HG03103 (cell line): ENCODE data around the gene TOM1L2.

ENCODE experiments used
- ATAC-seq: cut with Tn5 transposase; IDR thresholded peaks from one replicate; pipeline ENCODE4 v1.9.1; 2021; ENCODE audit warnings: low read depth; ENCODE audit not compliant: unreplicated experiment

TOM1L2 gene

DNA sequence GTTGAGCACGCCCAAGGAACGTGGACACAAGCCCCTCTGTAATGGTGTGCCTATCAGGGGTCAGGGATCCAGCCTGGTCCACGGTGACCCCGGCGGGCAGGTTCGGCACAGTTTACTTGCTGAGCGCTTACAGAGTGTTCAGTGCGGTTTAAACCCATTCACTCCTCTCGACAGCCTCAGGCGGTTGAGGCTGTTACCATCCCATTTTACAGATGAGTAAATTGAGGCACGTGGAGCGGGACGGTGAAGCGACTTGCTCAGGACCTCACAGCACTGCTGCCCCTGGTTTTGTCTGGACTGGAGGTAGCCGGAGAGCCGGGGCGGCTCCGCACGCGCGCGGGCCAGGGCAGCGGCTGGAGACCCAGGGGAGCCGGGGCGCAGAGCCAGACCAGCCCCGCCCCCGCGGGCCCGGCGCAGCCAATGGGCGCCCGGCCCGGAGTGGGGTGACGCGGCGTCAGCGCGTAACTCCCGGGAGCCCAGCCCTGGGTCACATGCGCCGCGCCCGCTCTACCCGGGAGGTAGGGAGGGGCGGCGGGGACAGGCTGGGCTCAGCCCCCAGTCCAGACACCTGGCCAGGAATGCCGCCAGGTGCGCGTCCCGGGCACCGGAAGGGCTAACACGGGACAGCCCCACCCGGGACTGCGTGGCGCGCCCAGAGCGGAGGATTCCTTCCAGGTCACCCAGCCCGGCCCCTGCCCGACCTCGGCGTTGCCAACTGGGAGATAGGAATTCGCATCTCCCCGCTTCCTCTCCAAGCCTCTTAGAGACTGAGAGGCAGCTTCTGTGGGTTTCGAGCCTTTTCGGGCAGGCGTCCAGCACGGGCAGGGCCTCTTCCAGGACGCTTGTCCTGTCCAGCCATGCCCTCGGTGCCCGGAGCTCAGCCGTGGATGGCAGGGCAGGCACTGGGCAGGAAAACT lies 132.2 kb downstream of the TOM1L2 start:
- ATAC-seq, result peak; percentile 48

DNA sequence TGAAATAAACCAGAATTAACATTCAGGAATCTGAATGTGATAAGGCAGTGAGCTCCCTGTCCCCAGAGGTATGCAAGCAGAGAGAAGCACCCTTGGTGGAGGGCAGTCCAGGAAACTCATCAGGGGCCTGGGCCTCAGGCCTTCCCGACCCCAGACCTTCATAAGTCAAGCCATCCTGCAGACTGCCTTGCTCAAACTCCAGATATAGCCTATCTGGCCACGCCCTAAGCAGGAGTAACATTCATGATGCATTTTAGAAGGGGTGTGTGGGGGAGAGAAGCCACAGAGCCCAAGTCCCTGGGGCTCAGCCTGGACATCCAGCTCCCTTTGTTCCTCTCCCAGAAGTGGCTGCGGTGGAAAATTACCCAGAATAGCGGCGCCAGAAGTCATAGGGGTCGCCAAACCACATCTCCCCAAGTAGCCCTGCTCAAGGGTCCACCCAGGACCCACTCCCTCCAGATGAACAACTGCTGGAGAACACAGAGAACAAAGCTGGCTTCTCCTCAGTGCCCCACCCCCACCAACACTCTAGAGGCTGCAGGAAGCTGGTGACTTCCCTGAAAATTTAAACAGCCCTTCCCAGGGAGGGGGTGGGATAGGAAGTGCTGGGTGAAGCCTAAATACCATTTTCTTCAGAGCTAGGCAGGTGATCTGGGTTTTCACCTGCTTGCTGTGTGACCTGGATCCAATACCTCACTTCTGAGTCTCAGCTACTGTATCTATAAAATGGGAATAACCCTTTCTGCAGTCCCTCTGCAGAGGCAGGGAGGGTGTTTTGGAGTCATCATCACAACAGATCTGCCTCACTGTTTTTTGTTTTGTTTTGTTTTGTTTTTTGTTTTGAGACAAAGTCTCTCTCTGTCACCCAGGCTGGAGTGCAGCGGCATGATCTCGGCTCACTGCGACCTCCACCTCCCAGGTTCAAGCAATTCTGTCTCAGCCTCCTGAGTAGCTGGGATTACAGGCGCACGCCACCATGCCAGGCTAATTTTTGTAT lies 133.9 kb downstream of the TOM1L2 start:
- no peak for ATAC-seq

DNA sequence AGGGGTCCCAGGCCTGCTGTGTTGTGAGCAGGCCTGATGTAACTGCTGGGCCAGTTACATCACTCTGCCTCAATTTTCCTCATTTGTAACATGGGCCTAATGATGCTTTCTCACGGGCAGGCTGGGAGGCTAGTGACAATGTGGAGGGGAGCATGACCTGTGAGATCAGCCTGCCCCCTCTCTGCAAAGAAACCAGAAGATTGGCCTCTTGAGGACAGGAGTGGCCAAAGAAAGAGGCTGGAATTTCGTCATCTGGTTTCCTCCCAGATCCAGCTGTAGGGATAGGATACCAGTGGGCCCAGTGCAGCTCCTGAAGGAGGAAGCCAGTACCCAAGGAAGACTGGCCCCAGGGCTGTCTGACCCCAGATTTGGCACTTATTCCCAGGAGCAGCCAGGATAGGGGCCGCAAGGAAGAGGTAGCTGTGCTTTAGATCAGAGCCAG lies 134.8 kb downstream of the TOM1L2 start:
- ATAC-seq, result no peak

- peak; percentile 38 for ATAC-seq
Measured at GRCh38 chr17:17836818-17837379, 135.3 kb downstream of the TOM1L2 start, which contains the start of gene SREBF1. Gene SREBF1 (minus strand): TSS chr17:17836986. CDS start chr17:17836817, 169 bp downstream.

- peak; percentile 47 for ATAC-seq
Measured at GRCh38 chr17:17836250-17836817, 135.9 kb downstream of the TOM1L2 start.

DNA sequence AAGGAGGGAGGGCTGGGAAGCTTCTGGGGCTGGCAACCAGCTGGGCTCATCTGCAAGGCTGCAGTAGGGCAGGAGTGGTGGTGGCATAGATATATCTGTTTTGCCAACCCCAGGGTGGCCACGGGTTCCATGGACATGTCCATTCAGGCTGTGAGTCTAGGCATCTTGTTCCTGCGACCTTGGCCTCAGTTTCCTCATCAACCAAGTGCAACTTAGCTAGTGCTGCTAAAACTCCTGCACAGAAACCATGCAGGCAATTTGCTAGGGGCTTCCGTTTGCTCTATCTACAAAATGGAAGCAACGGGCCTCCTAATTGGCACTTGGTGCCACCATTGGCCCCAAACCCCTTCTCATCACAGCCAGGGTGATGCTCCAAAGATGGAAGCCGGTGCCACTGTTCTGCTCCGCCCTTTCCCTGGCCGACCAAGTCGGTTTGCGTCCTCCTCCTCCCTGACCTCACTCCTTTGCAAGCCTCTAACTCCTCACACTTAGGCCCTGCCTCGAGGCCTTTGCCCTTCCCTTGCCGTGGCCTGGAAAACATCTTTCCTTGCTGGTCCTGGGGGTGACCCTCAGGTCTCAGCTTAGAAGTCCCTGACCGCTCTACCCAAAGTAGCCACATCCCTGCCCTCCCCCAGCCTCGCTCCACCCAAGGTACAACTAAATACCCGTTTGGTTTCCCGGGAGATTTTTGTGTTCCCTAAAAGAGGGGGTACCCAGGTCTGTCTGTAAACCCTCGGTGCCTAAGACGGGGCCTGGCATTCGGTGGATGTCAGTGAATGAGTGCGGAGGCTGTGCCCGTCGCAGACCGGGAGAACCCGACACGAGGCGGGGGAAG lies 136.6 kb downstream of the TOM1L2 start:
- no peak for ATAC-seq

- no peak for ATAC-seq
Measured at GRCh38 chr17:17834974-17835373, 137.2 kb downstream of the TOM1L2 start.

DNA sequence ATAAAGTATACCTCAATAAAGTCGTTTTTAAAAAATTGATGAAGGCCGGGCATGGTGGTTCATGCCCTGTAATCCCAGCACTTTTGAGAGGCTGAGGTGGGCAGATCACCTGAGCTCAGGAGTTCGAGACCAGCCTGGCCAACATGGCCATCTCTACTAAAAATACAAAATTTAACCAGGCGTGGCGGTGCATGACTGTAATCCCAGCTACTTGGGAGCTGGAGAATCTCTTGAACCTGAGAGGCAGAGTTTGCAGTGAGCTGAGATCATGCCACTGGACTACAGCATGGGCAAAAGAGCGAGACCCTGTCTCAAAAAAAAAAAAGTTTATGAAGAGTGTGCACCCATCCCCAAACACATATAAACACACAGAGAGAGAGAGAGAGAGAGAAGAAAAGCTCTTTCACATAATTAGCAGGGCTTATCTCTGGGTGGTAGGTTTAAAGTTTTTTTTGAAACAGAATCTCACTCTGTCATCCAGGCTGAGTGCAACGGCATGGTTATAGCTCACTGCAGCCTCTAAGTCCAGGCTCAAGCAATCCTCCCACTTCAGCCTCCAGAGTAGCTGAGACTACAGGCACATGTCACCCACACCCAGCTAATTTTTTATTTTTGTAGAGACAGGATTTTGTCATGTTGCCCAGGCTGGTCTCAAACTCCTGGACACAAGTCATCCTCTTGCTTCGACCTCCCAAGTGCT lies 138.4 kb downstream of the TOM1L2 start:
- ATAC-seq, result no peak

DNA sequence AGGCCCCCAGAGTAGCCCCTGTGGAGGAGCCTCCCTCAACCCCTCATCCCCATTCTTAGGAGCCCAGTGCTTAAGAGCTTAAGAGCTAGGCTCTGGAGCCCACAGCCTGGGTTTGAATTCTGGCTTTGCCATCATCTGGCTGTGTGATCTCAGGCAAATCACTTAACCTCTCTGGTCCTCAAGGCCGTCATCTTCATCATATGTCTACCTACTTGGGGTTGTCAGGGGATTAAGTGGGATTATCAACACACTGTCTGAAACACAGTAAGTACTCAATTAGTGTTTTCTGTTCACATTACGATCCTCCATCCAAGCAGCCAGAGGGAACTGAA lies 140.2 kb downstream of the TOM1L2 start:
- ATAC-seq, result no peak

- ATAC-seq, result no peak
Measured at GRCh38 chr17:17831208-17832031, 140.8 kb downstream of the TOM1L2 start.

DNA sequence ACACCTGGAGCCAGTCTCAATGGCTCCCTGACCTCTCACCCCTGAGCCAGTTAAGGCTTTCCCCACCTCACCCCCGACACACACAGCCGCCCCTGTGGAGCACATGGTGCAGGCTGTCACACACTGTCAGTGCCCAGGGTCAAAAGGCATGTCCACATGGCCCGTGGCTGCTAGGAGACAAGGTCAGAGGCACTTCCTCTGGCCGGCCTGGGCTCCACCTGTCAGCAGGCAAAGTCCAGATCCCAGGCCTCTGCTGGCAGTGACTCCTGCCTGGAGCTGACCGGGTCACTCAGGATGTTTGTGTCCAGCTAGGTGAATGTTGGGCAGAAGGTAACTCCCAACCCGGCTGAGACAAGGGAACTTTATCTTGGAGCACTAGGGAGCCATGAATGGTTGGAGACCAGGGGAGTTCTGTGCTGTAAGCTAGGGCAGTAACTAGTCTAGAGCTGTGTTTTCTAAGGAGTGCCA lies 141.4 kb downstream of the TOM1L2 start:
- no peak for ATAC-seq

- no peak for ATAC-seq
Measured at GRCh38 chr17:17830269-17830567, 142.0 kb downstream of the TOM1L2 start.

DNA sequence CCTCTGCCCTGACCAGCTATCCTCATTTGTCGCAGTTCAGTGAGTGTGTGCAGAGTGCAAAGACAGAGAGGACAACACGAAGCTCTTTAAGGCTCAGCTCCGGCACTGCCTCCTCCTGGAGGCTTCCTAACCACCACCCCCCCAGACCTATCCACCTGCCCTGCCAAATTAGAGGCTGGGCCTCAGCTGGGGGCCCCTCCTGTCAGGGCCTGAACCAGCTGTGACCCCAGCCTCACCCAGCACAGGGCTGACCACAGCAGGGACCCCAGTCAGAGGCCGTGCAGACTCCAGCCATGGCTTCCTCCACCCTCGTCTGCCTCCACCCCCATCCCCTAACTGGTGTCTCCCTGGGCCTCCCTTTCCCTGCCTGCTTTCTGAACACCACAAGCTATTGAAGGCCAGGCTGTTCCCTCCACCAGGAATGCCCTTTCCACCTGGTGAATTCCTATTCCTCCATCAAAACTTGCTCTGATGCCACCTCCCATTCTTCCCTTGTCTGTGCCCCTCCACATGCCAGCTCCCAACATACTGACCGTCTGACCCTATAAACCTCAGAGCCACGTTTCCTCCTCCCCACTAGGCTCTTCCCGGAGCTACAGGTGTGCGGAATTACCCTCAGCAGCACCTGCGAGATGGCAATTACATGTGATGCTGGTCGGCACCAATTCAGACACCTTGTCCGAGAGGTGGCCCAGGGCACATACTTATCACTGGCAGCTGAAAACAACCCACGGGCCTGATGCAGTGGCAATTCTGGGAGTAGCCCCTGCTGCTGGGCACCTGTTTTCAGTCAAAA lies 144.2 kb downstream of the TOM1L2 start:
- no peak for ATAC-seq

GRCh38 chr17:17826942-17827785 lies 145.0 kb downstream of the TOM1L2 start:
- ATAC-seq, result no peak

DNA sequence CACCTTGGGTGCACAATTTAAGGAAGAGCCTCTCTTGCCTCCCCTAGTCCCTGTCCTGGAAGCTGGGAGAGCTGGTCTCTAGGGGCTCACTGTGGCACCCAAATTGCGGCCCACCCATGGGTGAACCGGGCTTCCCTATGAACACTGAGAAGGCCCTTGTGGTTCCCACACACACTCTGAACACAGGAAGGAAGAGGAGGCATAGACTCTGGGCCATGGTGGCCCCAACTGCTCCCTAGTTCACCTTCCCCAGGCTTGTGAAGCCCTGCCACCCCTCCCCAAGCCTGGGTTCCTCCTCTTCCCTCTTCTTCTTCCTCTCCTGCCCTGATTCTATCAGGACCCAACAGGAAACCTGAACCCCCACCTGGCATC lies 145.9 kb downstream of the TOM1L2 start:
- no peak for ATAC-seq

DNA sequence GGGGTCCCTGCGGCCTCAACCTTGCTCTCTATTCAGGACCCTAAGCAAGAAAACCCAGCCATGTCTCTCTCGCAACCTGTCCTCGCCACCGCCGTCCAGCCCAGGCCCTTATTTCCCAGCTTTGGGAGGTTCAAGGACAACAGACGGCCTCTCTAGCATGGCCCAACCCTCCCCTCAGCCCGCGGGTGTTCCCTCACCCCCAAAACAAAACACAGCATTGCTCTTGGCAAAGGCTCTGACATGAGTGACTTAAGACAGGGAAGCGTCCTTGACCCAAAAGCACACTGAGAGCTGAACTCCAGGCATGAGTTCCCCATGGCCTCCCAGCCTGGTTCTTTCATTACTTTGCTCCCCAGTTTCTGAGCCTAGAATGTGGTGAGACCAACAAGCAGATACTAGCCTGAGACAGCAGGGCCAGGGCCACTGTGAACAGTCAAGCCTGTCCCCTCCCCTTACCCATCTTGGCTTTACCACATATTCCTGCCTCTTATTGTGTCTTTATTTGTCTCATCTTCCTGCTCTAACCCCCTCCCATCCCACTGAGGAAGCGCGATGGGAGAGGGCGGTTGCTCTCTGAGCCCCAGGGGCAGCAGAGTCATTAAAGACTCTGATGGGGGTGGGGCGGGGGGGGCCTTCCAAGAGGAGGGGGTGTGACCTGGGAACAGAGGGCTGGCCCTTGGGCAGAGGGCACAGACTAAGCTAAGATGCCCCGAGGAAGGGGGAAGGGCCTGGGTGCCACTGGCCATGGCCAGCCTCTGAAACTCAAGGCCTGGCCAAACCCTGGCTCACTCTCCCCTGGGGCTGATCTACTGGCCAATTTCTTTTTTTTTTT lies 147.2 kb downstream of the TOM1L2 start:
- no peak for ATAC-seq
